Neural progenitor cell (in vitro differentiated cells): Measurements from ENCODE around the gene BFAR. TPM values are rescaled to one million over a fixed set of nuclear protein-coding genes. Genes with fewer than 3 reads are reported as not detected.

Source experiments
- DNase-seq: peaks from one replicate; pipeline ENCODE4 v3.0.0-alpha.2; 2016; ENCODE audit warnings: low spot score
- H2AFZ ChIP-seq: fragments of 200-600 bp; sonication (generic); replicated peaks from 2 replicates; pipeline ENCODE4 v1.6.1; 2016; ENCODE audit warnings: antibody characterized with exemption
- H3F3A ChIP-seq: fragments of 200-600 bp; sonication (generic); 2 replicates; pipeline ENCODE4 v1.6.1; 2016; ENCODE audit warnings: antibody characterized with exemption, low read depth
- H3K27ac ChIP-seq: fragments of 200-600 bp; sonication (generic); 2 replicates; pipeline ENCODE4 v1.5.1; 2016; ENCODE audit warnings: mild to moderate bottlenecking
- H3K27me3 ChIP-seq: fragments of 200-600 bp; sonication (generic); 2 replicates; pipeline ENCODE4 v1.6.1; 2016; ENCODE audit warnings: mild to moderate bottlenecking, moderate library complexity
- H3K36me3 ChIP-seq: fragments of 200-600 bp; sonication (generic); 2 replicates; pipeline ENCODE4 v1.5.1; 2016
- H3K4me1 ChIP-seq: fragments of 200-600 bp; sonication (generic); 2 replicates; pipeline ENCODE4 v1.6.1; 2016; ENCODE audit warnings: mixed run types
- H3K4me2 ChIP-seq: fragments of 200-600 bp; sonication (generic); 2 replicates; pipeline ENCODE4 v1.6.1; 2016
- H3K4me3 ChIP-seq: fragments of 200-600 bp; sonication (generic); 2 replicates; pipeline ENCODE4 v1.5.1; 2016
- H3K79me2 ChIP-seq: fragments of 200-600 bp; sonication (generic); 2 replicates; pipeline ENCODE4 v1.6.1; 2016; ENCODE audit warnings: low read depth
- H3K9ac ChIP-seq: fragments of 200-600 bp; sonication (generic); 2 replicates; pipeline ENCODE4 v1.6.1; 2016
- H3K9me3 ChIP-seq: fragments of 200-600 bp; sonication (generic); 2 replicates; pipeline ENCODE4 v1.5.1; 2016; ENCODE audit warnings: low read depth
- H4K20me1 ChIP-seq: fragments of 200-600 bp; sonication (generic); 2 replicates; pipeline ENCODE4 v1.6.1; 2016; ENCODE audit warnings: low read depth
- H3K27ac Mint-ChIP-seq: 3 replicates; pipeline ENCODE4 v1.8.0; 2021; ENCODE audit warnings: mixed read lengths
- H3K27me3 Mint-ChIP-seq: 2 replicates; pipeline ENCODE4 v1.8.0; 2022; ENCODE audit warnings: low read depth, mild to moderate bottlenecking, inconsistent platforms, moderate library complexity, mixed read lengths; ENCODE audit not compliant: insufficient read depth
- H3K36me3 Mint-ChIP-seq: 3 replicates; pipeline ENCODE4 v1.8.0; 2021; ENCODE audit warnings: mixed read lengths
- H3K4me1 Mint-ChIP-seq: 3 replicates; pipeline ENCODE4 v1.8.0; 2021; ENCODE audit warnings: mixed read lengths
- H3K4me3 Mint-ChIP-seq: 3 replicates; pipeline ENCODE4 v1.8.0; 2021; ENCODE audit warnings: mild to moderate bottlenecking, moderate library complexity, mixed read lengths
- H3K9me3 Mint-ChIP-seq: 3 replicates; pipeline ENCODE4 v1.8.0; 2020; ENCODE audit warnings: mixed read lengths
- CTCF ChIP-seq: fragments of 200-600 bp; sonication (generic); IDR thresholded peaks from 2 replicates; pipeline ENCODE4 v1.5.1; 2017; ENCODE audit warnings: antibody characterized with exemption, mild to moderate bottlenecking
- EZH2 ChIP-seq: fragments of 200-600 bp; sonication (generic); IDR thresholded peaks from 2 replicates; pipeline ENCODE4 v1.6.1; 2017; ENCODE audit warnings: antibody characterized with exemption, mild to moderate bottlenecking, moderate library complexity
- EZH2phosphoT487 ChIP-seq: fragments of 200-600 bp; sonication (generic); IDR thresholded peaks from 2 replicates; pipeline ENCODE4 v1.6.1; 2017; ENCODE audit warnings: antibody characterized with exemption
- total RNA-seq: library from RNA; depleted of rRNA; stranded (reverse); fragments of >200 nt; gene quantifications from 2 replicates; pipeline ENCODE4 v1.2.3, GENCODE V29; 2015; ENCODE audit warnings: low replicate concordance

BFAR gene
- total RNA-seq, 1 donor from 2014 or later: 72.0 TPM

- peaks cover 8% of the 10 kb centered on the region for H4K20me1 ChIP-seq
These were observed 20.0 kb downstream of the BFAR start for GRCh38 chr16:14652726-14653125.

GRCh38 chr16:14658063-14658462 is 25.3 kb downstream of the BFAR start:
- Histone ChIP-seq H2AFZ (no peak overlapping the region), H4K20me1 (no peaks in the 10 kb centered on the region), H3K4me1 (no peaks in the 10 kb centered on the region), H3K36me3 (peaks cover 3% of the 10 kb centered on the region), H3K4me2 (no peak overlapping the region), H3K79me2 (no peaks in the 10 kb centered on the region), H3K27me3 (no peaks in the 10 kb centered on the region), H3K9ac (no peak overlapping the region), H3K27ac (no peak overlapping the region), H3F3A (no peaks in the 10 kb centered on the region), H3K9me3 (no peaks in the 10 kb centered on the region), H3K4me3 (no peak overlapping the region)
- no peak overlapping the region for H3K4me3 Mint-ChIP-seq
- no peak for DNase-seq
- H3K4me1 Mint-ChIP-seq: no peaks in the 10 kb centered on the region
- no peak for TF ChIP-seq EZH2phosphoT487
- TF ChIP-seq EZH2: no peak
- TF ChIP-seq CTCF: no peak
- H3K36me3 Mint-ChIP-seq: peaks cover 19% of the 10 kb centered on the region
- peaks cover 2% of the 10 kb centered on the region for H3K27me3 Mint-ChIP-seq
- H3K9me3 Mint-ChIP-seq: no peaks in the 10 kb centered on the region
- H3K27ac Mint-ChIP-seq: peak overlapping the region; percentile 31

More at GRCh38 chr16:14652726-14653125, 20.0 kb downstream of the BFAR start:
- Histone ChIP-seq H2AFZ (no peak overlapping the region), H3K9me3 (no peaks in the 10 kb centered on the region), H3K36me3 (no peaks in the 10 kb centered on the region), H3K4me1 (no peaks in the 10 kb centered on the region), H3K79me2 (no peaks in the 10 kb centered on the region), H3K4me3 (no peak overlapping the region), H3K9ac (no peak overlapping the region), H3K27me3 (no peaks in the 10 kb centered on the region), H3K4me2 (no peak overlapping the region), H3K27ac (no peak overlapping the region), H3F3A (no peaks in the 10 kb centered on the region)
- Mint-ChIP-seq H3K27me3 (peaks cover 2% of the 10 kb centered on the region), H3K27ac (no peak overlapping the region), H3K9me3 (no peaks in the 10 kb centered on the region), H3K4me1 (no peaks in the 10 kb centered on the region), H3K4me3 (no peak overlapping the region), H3K36me3 (peaks cover 21% of the 10 kb centered on the region)
- TF ChIP-seq EZH2phosphoT487: no peak
- no peak for TF ChIP-seq CTCF
- no peak for TF ChIP-seq EZH2
- no peak for DNase-seq

- Mint-ChIP-seq H3K27me3 (no peaks in the 10 kb centered on the region), H3K4me3 (no peak overlapping the region), H3K9me3 (no peaks in the 10 kb centered on the region), H3K36me3 (peaks cover 34% of the 10 kb centered on the region), H3K27ac (peak overlapping the region; percentile 66), H3K4me1 (no peaks in the 10 kb centered on the region)
- no peaks in the 10 kb centered on the region for H3K36me3 ChIP-seq
- no peak overlapping the region for H3K4me2 ChIP-seq
- TF ChIP-seq CTCF: no peak
- H4K20me1 ChIP-seq: peaks cover 4% of the 10 kb centered on the region
- H3K27me3 ChIP-seq: no peaks in the 10 kb centered on the region
- H3K9me3 ChIP-seq: no peaks in the 10 kb centered on the region
- no peaks in the 10 kb centered on the region for H3F3A ChIP-seq
- no peaks in the 10 kb centered on the region for H3K79me2 ChIP-seq
- H3K9ac ChIP-seq: no peak overlapping the region
- H3K4me3 ChIP-seq: no peak overlapping the region
- H3K27ac ChIP-seq: no peak overlapping the region
- H2AFZ ChIP-seq: no peak overlapping the region
- DNase-seq: no peak
- H3K4me1 ChIP-seq: no peaks in the 10 kb centered on the region
These were observed 34.9 kb downstream of the BFAR start for GRCh38 chr16:14667347-14668266.
